Mesodermal cell (in vitro differentiated cells): Measurements from ENCODE around the gene PM20D1.

ENCODE experiments used
- H3K27ac ChIP-seq: 2 replicates; pipeline ENCODE4 v1.7.0; 2013; ENCODE audit warnings: mild to moderate bottlenecking, low read depth, low read length, moderate library complexity; ENCODE audit not compliant: severe bottlenecking
- H3K36me3 ChIP-seq: 2 replicates; pipeline ENCODE4 v1.7.1; 2013; ENCODE audit warnings: mild to moderate bottlenecking, low read length, moderate library complexity; ENCODE audit not compliant: control insufficient read depth, insufficient read depth
- H3K4me1 ChIP-seq: one replicate; pipeline ENCODE4 v1.7.1; 2013; ENCODE audit warnings: mild to moderate bottlenecking, low read length; ENCODE audit not compliant: insufficient read depth, control insufficient read depth, poor library complexity, severe bottlenecking
- H3K4me3 ChIP-seq: 2 replicates; pipeline ENCODE4 v1.7.0; 2013; ENCODE audit warnings: low read length, control low read depth, mild to moderate bottlenecking; ENCODE audit not compliant: insufficient read depth, poor library complexity, severe bottlenecking; ENCODE audit errors: extremely low read depth
- H3K9me3 ChIP-seq: 2 replicates; pipeline ENCODE4 v1.7.1; 2013; ENCODE audit warnings: mild to moderate bottlenecking, low read length, moderate library complexity; ENCODE audit not compliant: control insufficient read depth
- WGBS, 2 experiments: methylation state at CpG; one replicate each; pipeline ENCODE4 v1.1.5; 2013; ENCODE audit warnings: missing lambda C conversion rate in 2 of 2; ENCODE audit not compliant: insufficient coverage in 2 of 2; 5-methylcytosine and 5-hydroxymethylcytosine counted together

The PM20D1 gene

DNA sequence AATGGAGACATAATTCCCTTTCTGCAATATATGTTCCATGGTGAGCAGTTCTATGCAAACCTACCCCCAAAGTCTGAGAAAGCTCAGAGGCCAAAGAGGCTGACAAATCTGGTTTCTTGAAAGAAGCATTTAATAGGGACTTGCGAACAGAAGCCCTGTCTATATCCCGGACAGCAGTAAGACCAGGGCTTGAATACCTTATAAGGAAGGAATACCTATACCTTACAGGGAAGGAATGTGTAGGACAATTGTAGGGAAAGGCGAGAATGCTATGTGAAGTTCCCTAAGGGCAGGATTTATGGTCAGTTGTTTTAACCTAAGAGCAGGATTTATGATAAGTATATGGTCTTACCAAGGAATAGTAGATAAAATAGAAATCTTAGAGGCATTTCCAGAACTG lies 31.9 kb downstream of the PM20D1 start:
- Histone ChIP-seq H3K36me3 (no peaks in the 10 kb centered on the region), H3K4me3 (no peak overlapping the region), H3K4me1 (peaks cover 5% of the 10 kb centered on the region), H3K27ac (no peak overlapping the region), H3K9me3 (no peaks in the 10 kb centered on the region)
- whole genome bisulfite sequencing, 2 experiments: 85 to 91% methylated on average over 1 to 3 of the region's 3 CpGs

GRCh38 chr1:205817364-205817763 lies 32.6 kb downstream of the PM20D1 start:
- H3K9me3 ChIP-seq: no peaks in the 10 kb centered on the region
- H3K4me3 ChIP-seq: no peak overlapping the region
- no peaks in the 10 kb centered on the region for H3K36me3 ChIP-seq
- no CpG with 5 or more reads among the region's 3 CpGs for WGBS, 2 experiments
- H3K27ac ChIP-seq: no peak overlapping the region
- peaks cover 6% of the 10 kb centered on the region for H3K4me1 ChIP-seq

GRCh38 chr1:205813755-205814058 lies 36.2 kb downstream of the PM20D1 start:
- Histone ChIP-seq H3K4me1 (peaks cover 24% of the 10 kb centered on the region), H3K4me3 (peak overlapping the region; percentile 71), H3K36me3 (peaks cover 19% of the 10 kb centered on the region), H3K9me3 (no peaks in the 10 kb centered on the region), H3K27ac (peak overlapping the region; percentile 53)
- WGBS, 2 experiments: 0% methylated on average over 4 to 8 of the region's 14 CpGs

GRCh38 chr1:205812878-205813754 lies 36.8 kb downstream of the PM20D1 start, which contains the start of gene SLC41A1:
Gene SLC41A1, minus strand, starts transcription at chr1:205813198. Its CDS starts 2,757 bp downstream, at chr1:205810441.
- Histone ChIP-seq H3K36me3 (peaks cover 25% of the 10 kb centered on the region), H3K4me1 (peaks cover 24% of the 10 kb centered on the region), H3K27ac (peak within 1 kb of the TSS; percentile 57), H3K4me3 (peak within 1 kb of the TSS; percentile 71), H3K9me3 (no peaks in the 10 kb centered on the region)
- WGBS, 2 experiments: 0 to 1% methylated on average over 61 to 65 of the region's 83 CpGs

DNA sequence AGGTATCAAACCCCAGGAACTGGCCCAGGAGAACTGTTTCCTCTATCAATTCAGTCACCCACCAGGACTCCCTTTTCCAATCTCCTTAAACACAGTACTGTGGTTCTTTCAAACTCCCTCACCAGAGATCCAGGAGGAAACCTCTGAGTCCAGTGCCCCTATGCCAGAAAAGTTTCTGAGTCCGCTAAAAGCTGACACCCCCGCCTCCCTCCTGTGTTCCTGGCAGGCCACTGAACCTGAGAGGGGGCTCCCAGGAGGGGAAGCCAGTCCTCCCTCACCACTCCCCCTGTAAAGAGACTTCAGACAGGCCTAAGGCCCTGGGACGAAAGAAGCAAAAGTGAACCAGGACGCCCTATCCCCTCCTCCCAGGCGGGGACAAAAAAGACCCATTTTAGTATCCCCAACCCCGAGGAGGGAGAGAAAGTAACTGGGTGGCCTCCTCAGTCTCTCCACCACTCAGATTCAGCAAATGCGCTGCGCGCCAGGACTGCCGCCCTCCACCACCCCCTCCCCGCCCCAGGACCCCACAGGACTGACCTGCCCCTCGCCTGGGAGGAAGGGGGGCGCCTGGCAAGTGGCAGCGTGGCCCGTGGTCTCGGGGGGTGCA lies 37.6 kb downstream of the PM20D1 start:
- WGBS, 2 experiments: 0 to 6% methylated on average over 2 to 5 of the region's 16 CpGs

GRCh38 chr1:205811660-205812059 lies 38.3 kb downstream of the PM20D1 start:
- Histone ChIP-seq H3K4me1 (peaks cover 24% of the 10 kb centered on the region), H3K9me3 (no peaks in the 10 kb centered on the region), H3K36me3 (peaks cover 34% of the 10 kb centered on the region), H3K27ac (peak overlapping the region; percentile 36), H3K4me3 (peak overlapping the region; percentile 71)
- WGBS, 2 experiments: 80 to 89% methylated on average over 1 of the region's 5 CpGs

More for the DNA sequence above, 37.6 kb downstream of the PM20D1 start:
- peak overlapping the region; percentile 71 for H3K4me3 ChIP-seq
- H3K9me3 ChIP-seq: no peaks in the 10 kb centered on the region
- H3K4me1 ChIP-seq: peaks cover 24% of the 10 kb centered on the region
- H3K27ac ChIP-seq: peak overlapping the region; percentile 57
- peaks cover 27% of the 10 kb centered on the region for H3K36me3 ChIP-seq

GRCh38 chr1:205810448-205811157 lies 39.3 kb downstream of the PM20D1 start:
- peaks cover 34% of the 10 kb centered on the region for H3K36me3 ChIP-seq
- WGBS, 2 experiments: 87 to 89% methylated on average over 3 to 10 of the region's 12 CpGs
- no peak overlapping the region for H3K4me3 ChIP-seq

DNA sequence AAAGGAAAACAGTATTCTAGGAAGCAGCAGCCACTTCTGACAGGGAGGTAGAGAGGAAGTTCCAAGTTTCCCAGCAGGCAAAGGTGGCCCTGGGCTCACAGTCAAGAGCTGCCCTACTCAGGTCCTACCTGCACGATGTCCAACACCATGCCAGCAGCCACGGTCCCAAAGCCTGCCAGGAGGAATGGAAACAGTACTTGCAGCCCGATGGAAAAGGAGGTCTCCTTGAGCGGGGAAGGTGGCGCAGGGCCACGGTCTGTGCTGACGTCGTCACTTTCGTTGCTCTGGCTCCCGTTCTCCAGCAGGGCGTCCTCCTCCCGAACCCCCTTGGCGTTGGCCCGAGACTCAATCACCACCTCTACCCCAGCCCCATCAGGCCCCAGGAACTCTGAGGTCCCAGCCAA lies 40.0 kb downstream of the PM20D1 start:
- Histone ChIP-seq H3K27ac (no peak overlapping the region), H3K4me1 (peaks cover 24% of the 10 kb centered on the region), H3K4me3 (no peak overlapping the region)

More at GRCh38 chr1:205810448-205811157, 39.3 kb downstream of the PM20D1 start:
- Histone ChIP-seq H3K27ac (no peak overlapping the region), H3K4me1 (peaks cover 24% of the 10 kb centered on the region), H3K9me3 (no peaks in the 10 kb centered on the region)

GRCh38 chr1:205809469-205809868 lies 40.5 kb downstream of the PM20D1 start:
- Histone ChIP-seq H3K9me3 (no peaks in the 10 kb centered on the region), H3K27ac (no peak overlapping the region), H3K4me3 (no peak overlapping the region), H3K36me3 (peaks cover 36% of the 10 kb centered on the region), H3K4me1 (peaks cover 24% of the 10 kb centered on the region)
- 86 to 91% methylated on average over 3 of the region's 3 CpGs for WGBS, 2 experiments

More for the DNA sequence above, 40.0 kb downstream of the PM20D1 start:
- no peaks in the 10 kb centered on the region for H3K9me3 ChIP-seq
- peaks cover 34% of the 10 kb centered on the region for H3K36me3 ChIP-seq
- 92 to 98% methylated on average over 12 to 14 of the region's 14 CpGs for WGBS, 2 experiments

DNA sequence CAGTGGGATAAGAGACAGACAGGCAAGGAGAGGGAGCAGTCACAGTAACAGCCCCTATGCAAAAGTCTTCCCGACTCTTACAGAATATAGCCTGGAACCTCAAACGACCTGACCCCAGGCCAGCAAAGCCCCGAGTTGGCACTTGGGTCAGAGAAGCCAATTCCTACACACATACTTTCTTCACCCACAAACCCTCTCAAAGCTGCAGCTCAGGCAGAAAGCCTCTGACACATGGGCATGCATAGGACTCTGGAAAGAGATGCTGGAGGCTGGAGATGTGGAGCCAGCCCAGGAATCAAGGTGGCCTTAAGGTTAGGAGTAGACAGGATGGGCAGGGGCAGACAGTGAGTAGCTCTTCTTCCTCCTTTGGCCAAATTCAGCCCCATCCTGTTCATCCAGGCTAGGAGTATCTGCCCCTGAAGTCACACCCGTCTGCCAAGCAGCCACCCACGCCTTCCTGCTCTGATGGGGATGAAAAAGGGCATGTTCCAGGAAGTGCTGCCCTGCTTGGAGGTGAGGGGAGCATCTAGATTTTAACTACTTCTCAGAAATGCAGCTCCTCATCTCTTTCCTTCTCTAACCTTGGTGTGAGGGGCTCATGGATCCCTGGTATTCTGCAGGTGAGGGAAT lies 44.7 kb downstream of the PM20D1 start:
- Histone ChIP-seq H3K36me3 (peaks cover 51% of the 10 kb centered on the region), H3K9me3 (no peaks in the 10 kb centered on the region), H3K27ac (no peak overlapping the region), H3K4me1 (peaks cover 3% of the 10 kb centered on the region), H3K4me3 (no peak overlapping the region)
- WGBS, 2 experiments: 76 to 100% methylated on average over 3 of the region's 5 CpGs
